ENCODE measurements around the gene MUC20.
"Not testable (repeated sequence)": the region's sequence is repeated elsewhere in the genome, so short reads cannot be mapped to it uniquely, and the experiment has no call there.

Gene MUC20, protein sequence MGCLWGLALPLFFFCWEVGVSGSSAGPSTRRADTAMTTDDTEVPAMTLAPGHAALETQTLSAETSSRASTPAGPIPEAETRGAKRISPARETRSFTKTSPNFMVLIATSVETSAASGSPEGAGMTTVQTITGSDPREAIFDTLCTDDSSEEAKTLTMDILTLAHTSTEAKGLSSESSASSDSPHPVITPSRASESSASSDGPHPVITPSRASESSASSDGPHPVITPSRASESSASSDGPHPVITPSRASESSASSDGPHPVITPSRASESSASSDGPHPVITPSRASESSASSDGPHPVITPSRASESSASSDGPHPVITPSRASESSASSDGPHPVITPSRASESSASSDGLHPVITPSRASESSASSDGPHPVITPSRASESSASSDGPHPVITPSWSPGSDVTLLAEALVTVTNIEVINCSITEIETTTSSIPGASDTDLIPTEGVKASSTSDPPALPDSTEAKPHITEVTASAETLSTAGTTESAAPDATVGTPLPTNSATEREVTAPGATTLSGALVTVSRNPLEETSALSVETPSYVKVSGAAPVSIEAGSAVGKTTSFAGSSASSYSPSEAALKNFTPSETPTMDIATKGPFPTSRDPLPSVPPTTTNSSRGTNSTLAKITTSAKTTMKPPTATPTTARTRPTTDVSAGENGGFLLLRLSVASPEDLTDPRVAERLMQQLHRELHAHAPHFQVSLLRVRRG

DNA sequence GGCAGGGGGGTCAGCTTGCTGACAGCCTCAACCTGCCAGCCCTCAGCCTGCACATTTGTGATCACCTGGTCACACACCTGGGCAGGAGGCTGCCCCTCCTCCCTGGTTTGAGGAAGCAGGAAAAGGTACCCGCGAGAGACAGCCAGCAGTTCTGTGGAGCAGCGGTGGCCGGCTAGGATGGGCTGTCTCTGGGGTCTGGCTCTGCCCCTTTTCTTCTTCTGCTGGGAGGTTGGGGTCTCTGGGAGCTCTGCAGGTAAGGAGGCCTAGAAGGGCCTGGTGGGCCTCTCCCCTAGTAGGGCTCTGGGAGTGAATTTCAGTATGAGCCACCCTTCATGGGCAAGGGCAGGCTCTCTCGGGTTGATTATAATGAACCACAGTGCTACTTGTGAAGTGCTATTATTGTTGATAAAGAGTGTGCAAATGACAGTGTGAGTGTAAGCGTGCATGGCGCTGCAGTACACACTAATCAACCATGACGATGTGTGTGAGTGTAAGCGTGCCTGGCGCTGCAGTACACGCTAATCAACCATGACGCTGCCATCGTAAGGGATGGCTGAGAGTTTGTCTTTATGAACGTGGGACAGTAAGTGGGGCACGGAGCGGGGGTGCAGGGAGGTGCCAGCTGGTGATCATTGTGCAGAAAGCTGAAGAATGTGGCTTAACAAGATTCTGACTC lies at the start of gene MUC20:
Gene MUC20 (plus strand): TSS at position 148 of the 676 bp plus-strand sequence. CDS start 30 bp downstream, at position 178.
- not testable (repeated sequence) for DNase-seq (ENCODE audit: low spot score)

DNA sequence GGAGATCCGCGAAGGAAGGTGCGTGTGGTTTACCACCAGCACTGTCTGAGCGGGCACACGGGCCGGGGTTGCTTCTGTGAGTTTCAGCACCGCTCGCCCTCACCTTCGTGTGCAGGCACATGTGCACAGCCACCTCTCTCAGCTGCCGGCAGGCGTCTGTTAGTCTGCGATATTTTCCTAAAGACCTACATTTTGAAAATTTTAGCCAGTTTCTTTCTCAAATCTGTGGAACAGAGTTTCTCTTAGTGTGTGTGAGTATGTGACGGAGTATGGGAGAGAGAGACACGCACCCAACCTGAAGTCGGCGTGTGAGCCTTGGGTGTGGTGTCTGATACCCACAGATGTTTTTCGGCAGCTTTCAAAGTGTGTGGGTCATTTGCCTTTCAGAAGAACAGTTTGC lies 49.5 kb upstream of the MUC20 start:
- DNase-seq (ENCODE audit: low spot score): not testable (repeated sequence)

DNA sequence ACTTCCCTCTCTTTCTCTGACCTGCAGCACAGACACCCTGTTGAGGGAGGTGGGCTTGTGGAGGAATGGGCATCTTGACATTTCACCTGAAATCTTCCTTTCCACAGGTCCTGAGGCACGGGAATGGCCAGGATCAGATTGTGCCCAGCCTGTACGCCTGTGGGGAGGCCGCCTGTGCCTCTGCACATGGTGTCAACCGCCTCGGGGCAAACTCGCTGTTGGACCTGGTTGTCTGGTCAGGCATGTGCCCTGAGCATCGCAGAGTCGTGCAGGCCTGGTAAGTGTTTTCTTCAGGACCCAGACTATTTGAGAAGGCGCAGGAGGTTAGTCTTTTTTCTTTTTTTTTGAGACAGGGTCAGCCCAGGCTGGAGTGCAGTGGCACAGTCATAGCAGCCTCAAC lies 47.1 kb upstream of the MUC20 start:
- DNase-seq (ENCODE audit: low spot score): not testable (repeated sequence)

DNA sequence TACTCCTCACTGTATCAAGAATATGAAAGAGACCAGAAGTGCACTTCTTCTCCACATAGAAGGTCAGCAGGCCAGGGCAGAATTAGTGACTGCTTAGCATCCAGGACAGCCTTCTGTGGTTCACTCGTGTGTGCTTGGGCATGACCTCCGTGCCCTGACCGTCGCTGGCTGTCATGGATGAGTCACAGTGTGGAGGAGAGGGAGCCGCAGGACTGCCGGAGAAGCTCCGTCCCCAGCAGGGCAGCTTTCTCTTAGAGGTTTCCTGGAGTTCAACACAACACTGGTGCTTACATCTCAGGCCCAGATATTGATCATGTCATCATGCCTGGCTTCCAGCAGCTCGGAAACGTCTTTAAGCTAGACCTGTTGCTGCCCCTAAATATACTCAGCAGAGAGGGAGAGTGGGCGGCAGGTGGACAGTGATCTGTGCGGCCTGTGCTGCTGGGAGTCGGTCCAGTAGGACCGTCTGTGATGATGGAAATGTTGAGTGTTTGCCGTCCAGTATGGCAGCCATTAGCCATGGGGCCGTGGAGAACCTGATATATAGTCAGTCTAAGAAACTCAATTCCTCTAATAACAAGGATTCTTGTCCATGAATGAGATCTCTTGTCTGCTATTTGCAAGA lies 42.3 kb upstream of the MUC20 start:
- not testable (repeated sequence) for DNase-seq (ENCODE audit: low spot score)

DNA sequence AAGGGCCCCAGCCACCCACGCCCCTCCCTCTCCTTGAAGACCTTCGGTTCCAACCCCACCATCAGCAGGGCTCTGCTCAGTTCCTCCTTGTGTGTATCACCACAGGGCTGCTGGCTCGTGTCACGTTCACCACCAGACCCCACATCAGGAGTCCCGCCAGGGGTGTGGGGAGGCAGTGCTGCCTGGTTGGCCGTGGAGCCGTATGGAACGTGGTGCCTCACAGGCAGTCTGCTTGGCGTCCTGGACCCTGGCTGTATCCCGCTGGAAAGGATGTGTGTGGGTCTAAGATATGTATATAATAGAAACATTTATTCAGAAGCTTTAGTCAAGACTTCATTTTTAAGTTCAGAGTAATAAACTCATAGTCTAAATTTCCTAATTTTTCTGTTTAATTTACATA lies 40.1 kb upstream of the MUC20 start:
- DNase-seq (ENCODE audit: low spot score): not testable (repeated sequence)

DNA sequence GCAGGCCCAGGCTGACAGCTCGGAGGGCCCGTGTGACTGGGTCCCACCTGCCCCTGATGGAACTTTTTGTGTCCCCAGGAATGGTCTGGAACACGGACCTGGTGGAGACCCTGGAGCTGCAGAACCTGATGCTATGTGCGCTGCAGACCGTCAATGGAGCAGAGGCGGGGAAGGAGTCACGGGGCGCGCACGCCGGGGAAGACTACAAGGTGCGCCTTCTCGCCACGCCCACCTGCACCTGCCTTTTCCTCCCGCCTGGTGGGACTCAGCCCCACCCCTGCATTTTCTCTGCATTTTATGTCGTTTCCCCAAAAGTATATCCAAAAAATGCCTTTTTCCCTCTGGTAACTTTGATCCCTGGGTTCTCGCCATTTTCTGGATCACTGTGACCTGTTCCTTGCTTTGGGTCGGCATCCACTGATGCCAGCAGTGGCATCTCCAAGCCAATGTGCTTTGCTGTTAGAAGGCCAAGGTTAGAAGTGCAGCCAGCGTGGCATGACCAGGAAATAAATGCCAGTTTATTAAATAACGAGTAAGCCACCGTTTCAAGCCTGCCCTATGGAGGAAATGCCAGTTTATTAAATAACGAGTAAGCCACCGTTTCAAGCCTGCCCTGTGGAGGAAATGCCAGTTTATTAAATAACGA lies 39.2 kb upstream of the MUC20 start:
- not testable (repeated sequence) for DNase-seq (ENCODE audit: low spot score)

DNA sequence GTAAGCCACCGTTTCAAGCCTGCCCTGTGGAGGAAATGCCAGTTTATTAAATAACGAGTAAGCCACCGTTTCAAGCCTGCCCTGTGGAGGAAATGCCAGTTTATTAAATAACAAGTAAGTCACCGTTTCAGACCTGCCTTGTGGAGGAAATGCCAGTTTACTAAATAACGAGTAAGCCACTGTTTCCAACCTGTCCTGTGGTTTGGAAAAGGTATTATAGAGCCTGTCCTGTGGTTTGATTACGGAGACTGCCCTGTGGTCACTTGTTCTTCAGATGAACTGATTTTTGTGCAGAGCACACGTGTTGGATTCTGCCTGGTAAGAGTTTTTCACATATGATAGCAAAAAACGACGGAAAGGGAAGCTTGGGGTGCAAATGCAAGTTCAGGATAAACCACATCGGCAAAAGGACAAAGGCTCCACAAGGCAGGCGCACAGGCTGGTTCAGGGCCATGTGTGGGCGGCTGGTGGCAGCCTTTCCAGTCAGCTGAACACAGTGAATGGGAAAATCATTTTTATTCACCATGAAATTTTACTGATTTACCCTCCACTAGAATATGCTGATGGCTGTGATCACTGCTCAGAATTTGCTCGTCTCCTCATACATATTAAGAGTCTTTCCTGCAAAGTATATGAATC lies 38.6 kb upstream of the MUC20 start:
- not testable (repeated sequence) for DNase-seq (ENCODE audit: low spot score)

DNA sequence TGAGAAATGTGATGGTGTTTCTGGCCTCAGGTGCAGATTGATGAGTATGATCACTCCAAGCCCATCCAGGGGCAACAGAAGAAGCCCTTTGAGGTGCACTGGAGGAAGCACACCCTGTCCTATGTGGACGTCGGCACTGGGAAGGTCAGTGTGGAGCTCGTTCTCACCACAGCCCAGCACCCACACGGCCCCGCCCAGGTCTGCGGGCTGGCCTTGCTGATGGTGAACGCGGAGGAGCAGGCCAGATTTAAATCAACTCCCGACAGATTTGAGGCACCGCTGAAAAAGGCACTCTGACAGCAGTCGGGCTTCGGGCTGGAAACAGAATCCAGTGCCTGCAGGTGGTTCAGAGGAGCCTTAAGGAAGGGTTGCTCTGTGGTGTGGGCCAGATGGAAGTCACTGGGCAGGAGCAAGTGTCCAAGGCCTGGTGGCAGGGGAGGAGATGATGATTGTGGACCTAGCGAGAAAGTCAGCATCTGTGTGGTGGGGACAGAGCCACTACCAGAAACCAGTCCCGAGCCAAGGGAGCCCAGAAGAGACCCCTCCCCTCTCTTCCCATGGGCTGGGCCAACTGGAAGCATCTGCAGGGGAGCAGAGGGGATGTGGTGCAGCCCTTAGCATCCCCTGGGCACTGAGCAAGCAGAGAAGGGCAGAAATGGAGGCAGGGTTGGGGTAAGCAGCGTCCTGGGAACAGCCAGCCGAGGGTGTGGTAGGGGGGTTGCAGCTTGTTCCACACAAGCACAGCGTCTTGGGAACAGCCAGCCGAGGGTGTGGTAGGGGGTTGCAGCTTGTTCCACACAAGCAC lies 36.9 kb upstream of the MUC20 start:
- DNase-seq (ENCODE audit: low spot score): not testable (repeated sequence)

DNA sequence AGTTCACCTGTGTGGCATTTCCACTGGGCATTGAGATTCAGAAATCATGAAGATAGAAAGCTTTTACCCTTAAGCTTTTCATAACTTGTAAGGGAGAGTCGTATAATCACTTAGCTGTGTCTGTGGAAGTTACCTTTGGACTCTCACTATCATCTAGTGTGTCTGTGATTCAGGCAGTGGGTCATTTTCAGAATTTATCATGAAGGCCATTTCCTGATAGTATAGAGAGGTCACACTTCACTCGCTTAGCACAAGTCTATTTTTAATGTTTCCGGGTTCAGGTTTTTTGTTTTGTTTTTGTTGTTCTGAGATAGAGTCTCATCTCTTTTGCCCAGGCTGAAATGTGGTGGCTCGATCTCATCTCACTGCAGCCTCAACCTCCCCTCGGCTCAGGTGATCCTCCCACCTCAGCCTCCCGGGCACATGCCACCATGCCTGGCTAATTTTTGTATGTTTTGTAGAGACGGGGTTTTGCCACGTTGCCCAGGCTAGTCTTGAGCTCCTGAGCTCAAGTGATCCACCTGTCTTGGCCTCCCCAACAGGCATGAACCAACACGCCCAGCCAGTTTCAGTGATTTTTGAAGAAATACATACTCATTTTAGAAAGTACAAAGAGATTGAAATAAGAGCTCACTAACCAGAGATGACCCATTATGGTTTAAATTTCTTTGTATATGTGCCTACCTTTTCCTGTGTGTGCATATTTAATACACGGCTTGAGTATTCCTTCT lies 36.1 kb upstream of the MUC20 start:
- not testable (repeated sequence) for DNase-seq (ENCODE audit: low spot score)

DNA sequence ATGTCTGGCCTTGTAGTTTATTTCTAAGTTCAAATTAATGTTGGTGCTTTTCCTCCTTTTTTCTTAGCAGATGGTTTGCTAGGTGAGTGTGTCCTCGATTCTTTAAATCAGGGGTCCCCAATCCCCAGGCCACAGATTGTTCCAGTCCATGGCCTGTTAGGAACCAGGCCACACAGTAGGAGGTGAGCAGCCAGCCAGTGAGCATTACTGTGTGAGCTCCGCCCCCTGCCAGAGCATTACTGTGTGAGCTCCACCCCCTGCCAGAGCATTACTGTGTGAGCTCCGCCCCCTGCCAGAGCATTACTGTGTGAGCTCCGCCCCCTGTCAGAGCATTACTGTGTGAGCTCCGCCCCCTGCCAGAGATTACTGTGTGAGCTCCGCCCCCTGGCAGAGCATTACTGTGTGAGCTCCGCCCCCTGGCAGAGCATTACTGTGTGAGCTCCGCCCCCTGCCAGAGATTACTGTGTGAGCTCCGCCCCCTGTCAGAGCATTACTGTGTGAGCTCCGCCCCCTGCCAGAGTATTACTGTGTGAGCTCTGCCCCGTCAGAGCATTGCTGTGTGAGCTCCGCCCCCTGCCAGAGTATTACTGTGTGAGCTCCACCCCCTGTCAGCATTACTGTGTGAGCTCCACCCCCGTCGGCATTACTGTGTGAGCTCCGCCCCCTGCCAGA lies 34.1 kb upstream of the MUC20 start:
- DNase-seq (ENCODE audit: low spot score): not testable (repeated sequence)

DNA sequence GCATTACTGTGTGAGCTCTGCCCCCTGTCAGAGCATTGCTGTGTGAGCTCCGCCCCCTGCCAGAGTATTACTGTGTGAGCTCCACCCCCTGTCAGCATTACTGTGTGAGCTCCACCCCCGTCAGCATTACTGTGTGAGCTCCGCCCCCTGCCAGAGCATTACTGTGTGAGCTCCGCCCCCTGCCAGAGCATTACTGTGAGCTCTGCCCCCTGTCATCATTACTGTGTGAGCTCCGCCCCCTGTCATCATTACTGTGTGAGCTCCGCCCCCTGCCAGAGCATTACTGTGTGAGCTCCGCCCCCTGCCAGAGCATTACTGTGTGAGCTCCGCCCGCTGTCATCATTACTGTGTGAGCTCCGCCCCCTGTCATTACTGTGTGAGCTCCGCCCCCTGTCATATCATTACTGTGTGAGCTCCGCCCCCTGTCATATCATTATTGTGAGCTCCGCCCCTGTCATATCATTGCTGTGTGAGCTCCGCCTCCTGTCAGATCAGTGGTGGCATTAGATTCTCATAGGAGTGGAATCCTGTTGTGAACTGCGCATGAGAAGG lies 33.5 kb upstream of the MUC20 start:
- not testable (repeated sequence) for DNase-seq (ENCODE audit: low spot score)

DNA sequence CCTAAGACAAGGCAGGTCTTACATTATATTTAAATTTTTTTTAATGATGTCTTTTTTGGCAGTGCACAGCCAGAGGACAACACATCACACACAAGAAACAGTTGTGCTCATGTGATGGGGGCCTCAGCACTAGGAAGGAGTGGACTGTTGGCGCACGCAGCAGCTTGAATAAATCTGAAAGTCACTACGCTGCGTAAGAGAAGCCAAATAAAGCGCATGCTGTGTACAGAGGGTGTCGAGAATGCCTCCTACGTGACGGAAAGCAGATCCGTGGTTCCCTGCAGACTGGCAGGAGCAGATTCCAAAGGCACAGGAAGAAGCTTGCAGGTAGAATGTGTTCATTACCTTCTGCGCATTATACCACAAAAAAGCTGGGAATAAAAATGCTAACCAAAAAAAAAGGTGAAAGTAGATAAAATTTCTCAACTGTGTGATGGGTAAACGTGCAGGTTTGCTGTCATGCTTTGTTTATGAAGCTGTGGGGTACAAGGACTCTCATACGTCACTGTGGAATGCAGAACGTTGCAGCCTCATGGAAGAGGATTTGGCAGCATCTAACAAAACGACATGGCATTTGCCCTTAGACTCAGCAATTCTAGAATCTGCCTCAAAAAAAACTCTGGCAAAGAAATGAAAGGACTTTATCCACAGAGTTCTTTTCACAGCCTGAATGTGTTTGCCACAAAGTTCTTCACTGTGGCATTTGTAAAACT lies 32.2 kb upstream of the MUC20 start:
- not testable (repeated sequence) for DNase-seq (ENCODE audit: low spot score)

DNA sequence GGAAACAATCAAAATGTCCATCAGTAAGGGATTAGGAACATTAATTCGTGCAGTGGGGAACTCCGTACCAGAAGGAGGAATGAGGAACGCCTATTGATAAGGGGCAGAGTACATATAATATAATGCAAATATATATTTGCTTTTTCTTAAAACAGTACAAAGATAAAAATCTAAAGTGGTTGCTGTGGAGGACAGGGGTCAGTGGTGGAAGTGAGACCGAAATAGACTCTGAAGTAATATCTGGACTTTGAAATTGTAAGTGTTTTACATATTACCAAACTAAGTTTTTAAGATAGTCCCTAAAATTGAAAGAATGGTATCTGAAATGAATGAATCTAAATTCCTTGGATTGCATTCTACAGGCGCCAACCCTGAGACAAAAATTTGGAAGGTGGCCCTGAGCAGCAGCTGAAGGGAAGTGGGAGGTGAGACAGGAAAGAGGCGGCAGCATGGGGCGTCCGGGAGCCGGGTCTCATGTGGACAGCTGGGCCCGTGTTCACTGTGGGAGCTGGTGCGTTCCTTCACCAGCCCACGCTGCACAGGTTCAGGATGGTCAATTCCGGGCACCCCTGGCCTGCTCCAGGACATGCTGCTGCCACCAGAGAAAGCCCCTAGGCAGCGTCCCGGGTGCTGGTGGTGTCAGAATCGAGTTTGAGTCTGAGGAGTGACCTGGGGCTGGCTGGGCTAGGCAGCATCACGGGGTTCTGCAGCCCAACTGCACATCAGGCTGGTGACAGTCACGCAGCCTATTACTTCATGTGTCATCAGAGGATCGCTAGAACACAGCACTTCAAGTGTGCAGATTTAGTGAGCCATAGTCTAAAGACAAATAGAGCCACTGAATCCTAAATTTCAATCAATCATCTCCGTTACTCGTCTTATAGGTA lies 31.4 kb upstream of the MUC20 start:
- not testable (repeated sequence) for DNase-seq (ENCODE audit: low spot score)

DNA sequence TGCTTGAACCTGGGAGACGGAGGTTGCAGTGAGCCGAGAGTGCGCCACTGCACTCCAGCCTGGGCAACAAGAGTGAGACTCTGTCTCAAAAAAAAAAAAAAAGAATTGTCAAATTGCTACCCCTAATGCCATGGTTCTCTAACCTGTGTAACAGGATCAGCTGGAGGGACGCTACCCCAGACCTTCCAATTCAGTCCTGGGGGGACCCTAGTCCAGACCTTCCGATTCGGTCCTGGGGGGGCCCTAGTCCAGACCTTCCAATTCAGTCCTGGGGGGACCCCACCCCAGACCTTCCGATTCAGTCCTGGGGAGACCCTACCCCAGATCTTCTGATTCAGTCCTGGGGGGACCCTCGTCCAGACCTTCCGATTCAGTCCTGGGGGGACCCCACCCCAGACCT lies 29.8 kb upstream of the MUC20 start:
- no peak for DNase-seq (ENCODE audit: low spot score)

DNA sequence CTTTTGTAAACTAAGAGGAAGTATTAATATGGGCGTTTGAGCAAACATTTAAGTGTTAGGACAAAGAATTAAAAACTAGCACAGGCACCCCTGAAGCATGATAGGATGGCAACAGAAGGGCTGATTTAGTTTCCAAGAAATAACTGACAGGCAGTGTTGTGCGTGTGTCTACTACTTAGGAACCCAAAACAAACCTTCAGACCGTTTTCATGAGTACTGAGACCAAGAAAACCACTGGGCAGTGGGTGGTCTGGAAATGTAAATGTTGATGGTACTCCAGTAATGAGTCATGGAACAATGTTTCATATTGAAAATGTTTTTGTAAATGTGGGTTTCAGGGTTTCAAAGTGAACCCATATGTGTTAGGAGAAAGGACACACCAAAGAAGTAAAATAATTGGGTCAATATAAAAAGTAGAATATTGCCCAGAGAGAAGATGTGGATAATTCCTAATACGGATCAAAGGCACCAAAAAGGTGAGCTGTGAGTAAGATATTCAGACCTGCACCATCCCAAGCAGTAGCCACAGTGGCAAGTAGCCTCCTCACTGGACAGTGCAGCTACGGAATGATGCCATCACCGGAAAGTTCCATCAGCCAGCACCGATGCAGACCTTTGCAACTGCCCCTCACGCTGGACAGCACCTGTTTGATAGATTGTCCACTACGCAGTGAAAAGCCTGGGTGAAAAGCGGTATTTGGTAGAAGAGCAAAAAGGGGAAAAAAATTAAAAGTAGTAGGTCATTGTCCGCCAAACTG lies 29.0 kb upstream of the MUC20 start:
- not testable (repeated sequence) for DNase-seq (ENCODE audit: low spot score)

DNA sequence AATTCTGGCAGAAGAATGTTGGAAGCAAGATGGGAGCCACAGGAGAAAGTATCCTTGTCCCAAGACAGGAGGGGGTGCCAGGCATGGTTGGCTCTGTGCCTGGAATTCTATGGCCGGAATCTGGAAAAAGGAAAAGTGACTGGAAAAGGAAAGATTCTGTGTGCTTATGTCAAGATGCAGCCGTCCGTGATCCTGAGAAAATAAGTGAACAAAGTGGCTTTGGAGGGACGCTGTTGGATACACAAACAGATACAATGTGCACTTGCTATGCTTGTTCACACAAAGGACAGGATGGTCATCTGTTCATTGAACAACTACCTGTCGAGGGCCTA lies 28.5 kb upstream of the MUC20 start:
- no peak for DNase-seq (ENCODE audit: low spot score)
